IMR-90 (cell line): Measurements from ENCODE around the gene THADA. TPM values are rescaled to one million over a fixed set of nuclear protein-coding genes. Genes with fewer than 3 reads are reported as not detected.

Source experiments
- ATAC-seq: fragments of 200-7000 bp; cut with Tn5 transposase; 2 replicates; pipeline ENCODE4 v1.9.1; 2020; ENCODE audit warnings: low read depth, mild to moderate bottlenecking, moderate library complexity
- BruUV-seq: library from RNA; stranded (reverse); fragments of 400-500 nt; replicated peaks from 2 replicates; lab custom pipeline; 2021; lab: Mats Ljungman, UMichigan
- CTCF ChIA-PET: fragments of 300-600 bp; formaldehyde crosslinking; extraction: SDS; loops from one replicate; lab custom pipeline; 2021; ENCODE audit warnings: antibody characterized with exemption; lab: Yijun Ruan, JAX
- POLR2A ChIA-PET: fragments of 300-600 bp; sonication (Branson Sonifier 250); formaldehyde crosslinking; loops from one replicate; lab custom pipeline; 2022; ENCODE audit warnings: antibody characterized with exemption; ENCODE audit not compliant: unreplicated experiment; lab: Charles Lee
- DNase-seq: peaks from one replicate; pipeline ENCODE4 v3.0.0; 2013
- H2AFZ ChIP-seq: replicated peaks from 2 replicates; pipeline ENCODE3; 2013; ENCODE audit warnings: low read length, mild to moderate bottlenecking; ENCODE audit not compliant: poor library complexity
- H2AK5ac ChIP-seq: 2 replicates; pipeline ENCODE4 v1.6.1; 2013; ENCODE audit warnings: low read depth, low read length, inconsistent platforms
- H2AK9ac ChIP-seq: replicated peaks from 2 replicates; pipeline ENCODE3; 2013; ENCODE audit warnings: mild to moderate bottlenecking, low read depth, low read length, moderate library complexity; ENCODE audit not compliant: poor library complexity
- H2BK120ac ChIP-seq: 2 replicates; pipeline ENCODE4 v1.6.1; 2013; ENCODE audit warnings: low read depth, low read length, inconsistent platforms
- H2BK15ac ChIP-seq: 3 replicates; pipeline ENCODE4 v1.6.1; 2013; ENCODE audit warnings: low read depth, low read length, inconsistent platforms
- H2BK20ac ChIP-seq: 2 replicates; pipeline ENCODE4 v1.6.1; 2013; ENCODE audit warnings: low read depth, mild to moderate bottlenecking, inconsistent platforms, low read length, moderate library complexity
- H2BK5ac ChIP-seq: 2 replicates; pipeline ENCODE4 v1.6.1; 2013; ENCODE audit warnings: mild to moderate bottlenecking, low read depth, low read length, inconsistent platforms; ENCODE audit not compliant: poor library complexity, severe bottlenecking
- H3K14ac ChIP-seq: replicated peaks from 2 replicates; pipeline ENCODE4 v1.6.1; 2013; ENCODE audit warnings: low read depth, low read length, inconsistent platforms
- H3K18ac ChIP-seq: 2 replicates; pipeline ENCODE4 v1.6.1; 2013; ENCODE audit warnings: low read depth, low read length, control low read depth
- H3K23ac ChIP-seq: 2 replicates; pipeline ENCODE4 v1.6.1; 2013; ENCODE audit warnings: low read depth, low read length, inconsistent platforms
- H3K27ac ChIP-seq: 2 replicates; pipeline ENCODE4 v1.5.1; 2013; ENCODE audit warnings: mild to moderate bottlenecking, control low read depth, low read length; ENCODE audit not compliant: insufficient read depth
- H3K27me3 ChIP-seq: 2 replicates; pipeline ENCODE4 v1.6.1; 2013; ENCODE audit warnings: low read length; ENCODE audit not compliant: control insufficient read depth, insufficient read depth
- H3K36me3 ChIP-seq: 2 replicates; pipeline ENCODE4 v1.6.1; 2013; ENCODE audit warnings: low read length, mixed read lengths; ENCODE audit not compliant: control insufficient read depth, insufficient read depth
- H3K4ac ChIP-seq: 2 replicates; pipeline ENCODE4 v1.6.1; 2013; ENCODE audit warnings: low read depth, low read length, inconsistent platforms
- H3K4me1 ChIP-seq: 2 replicates; pipeline ENCODE4 v1.6.1; 2013; ENCODE audit warnings: low read length, mixed read lengths; ENCODE audit not compliant: control insufficient read depth, insufficient read depth
- H3K4me2 ChIP-seq: 2 replicates; pipeline ENCODE4 v1.6.1; 2013; ENCODE audit warnings: low read depth, mild to moderate bottlenecking, control low read depth, low read length, moderate library complexity
- H3K4me3 ChIP-seq: 2 replicates; pipeline ENCODE4 v1.5.1; 2013; ENCODE audit warnings: low read depth, mild to moderate bottlenecking, control low read depth, low read length, moderate library complexity; ENCODE audit not compliant: insufficient read depth
- H3K56ac ChIP-seq: 2 replicates; pipeline ENCODE4 v1.6.1; 2013; ENCODE audit warnings: low read length, inconsistent platforms; ENCODE audit not compliant: insufficient read depth; ENCODE audit errors: extremely low read depth
- H3K79me1 ChIP-seq, 2 experiments: 2 replicates each; pipeline ENCODE4 v1.6.1; 2013; ENCODE audit warnings: low read length in 2 of 2, inconsistent platforms in 1 of 2, low read depth in 1 of 2
- H3K9ac ChIP-seq: 2 replicates; pipeline ENCODE4 v1.6.1; 2013; ENCODE audit warnings: low read depth, low read length, control low read depth
- H3K9me1 ChIP-seq: 2 replicates; pipeline ENCODE4 v1.6.1; 2013; ENCODE audit warnings: low read length, inconsistent platforms; ENCODE audit not compliant: insufficient read depth
- H3K9me3 ChIP-seq: 2 replicates; pipeline ENCODE4 v1.6.1; 2013; ENCODE audit warnings: low read length; ENCODE audit not compliant: control insufficient read depth, insufficient read depth
- H4K20me1 ChIP-seq: 2 replicates; pipeline ENCODE4 v1.6.1; 2013; ENCODE audit warnings: low read length, inconsistent platforms; ENCODE audit not compliant: insufficient read depth
- H4K5ac ChIP-seq: 2 replicates; pipeline ENCODE4 v1.6.1; 2013; ENCODE audit warnings: mild to moderate bottlenecking, low read depth, low read length, control low read depth
- H4K8ac ChIP-seq, 2 experiments: 2 replicates each; pipeline ENCODE4 v1.6.1; 2013; ENCODE audit warnings: low read depth in 2 of 2, low read length in 2 of 2, control low read depth in 1 of 2, inconsistent platforms in 1 of 2
- H4K91ac ChIP-seq: 2 replicates; pipeline ENCODE4 v1.6.1; 2013; ENCODE audit warnings: low read depth, low read length, inconsistent platforms; ENCODE audit not compliant: insufficient read depth
- BHLHE40 ChIP-seq: fragments of 150-350 bp; IDR thresholded peaks from 2 replicates; pipeline ENCODE4 v1.6.1; 2016; ENCODE audit warnings: mild to moderate bottlenecking, low read depth, low read length
- CEBPB ChIP-seq: IDR thresholded peaks from 2 replicates; pipeline ENCODE4 v1.6.1; 2012; ENCODE audit warnings: low read depth, low read length, improper control_type of control experiment
- CHD1 ChIP-seq: IDR thresholded peaks from 2 replicates; pipeline ENCODE4 v1.6.1; 2012; ENCODE audit warnings: low read depth, low read length, improper control_type of control experiment
- FOS ChIP-seq: fragments of 150-350 bp; IDR thresholded peaks from 2 replicates; pipeline ENCODE4 v1.6.1; 2016; ENCODE audit warnings: low read depth, low read length
- MAFK ChIP-seq: IDR thresholded peaks from 2 replicates; pipeline ENCODE4 v1.6.1; 2012; ENCODE audit warnings: low read depth, low read length, improper control_type of control experiment
- MAZ ChIP-seq: IDR thresholded peaks from 2 replicates; pipeline ENCODE4 v1.6.1; 2012; ENCODE audit warnings: low read depth, mild to moderate bottlenecking, low read length, improper control_type of control experiment, moderate library complexity, borderline replicate concordance
- RAD21 ChIP-seq: IDR thresholded peaks from 2 replicates; pipeline ENCODE4 v1.6.1; 2012; ENCODE audit warnings: low read length, improper control_type of control experiment
- RCOR1 ChIP-seq: IDR thresholded peaks from 2 replicates; pipeline ENCODE4 v1.6.1; 2012; ENCODE audit warnings: mild to moderate bottlenecking, low read length, improper control_type of control experiment; ENCODE audit not compliant: insufficient replicate concordance
- RFX5 ChIP-seq: IDR thresholded peaks from 2 replicates; pipeline ENCODE4 v1.8.0; 2012; ENCODE audit warnings: low read depth, mild to moderate bottlenecking, low read length, moderate library complexity
- SMC3 ChIP-seq: fragments of 150-350 bp; IDR thresholded peaks from 2 replicates; pipeline ENCODE4 v1.6.1; 2016; ENCODE audit warnings: low read depth, mild to moderate bottlenecking, antibody characterized with exemption, low read length, moderate library complexity
- WGBS, 2 experiments: methylation state at CpG; one replicate each; pipeline versions ENCODE4 v1.1.5 to v1.1.7; 2013; ENCODE audit warnings: missing lambda C conversion rate in 2 of 2; ENCODE audit not compliant: insufficient read length in 1 of 2; ENCODE audit errors: extremely low coverage in 2 of 2; 5-methylcytosine and 5-hydroxymethylcytosine counted together
- dilution Hi-C: fragments of 300-500 bp; cut with HindIII; formaldehyde crosslinking; loops from one replicate; pipeline ENCODE4 v1.14.3; 2018; ENCODE audit warnings: low sequenced_read_pairs; ENCODE audit not compliant: unreplicated experiment
- in situ Hi-C: fragments of 300-500 bp; cut with MboI; formaldehyde crosslinking; loops from 3 replicates; pipeline ENCODE4 v1.14.3; 2019; ENCODE audit warnings: low sequenced_read_pairs, inconsistent platforms, mixed read lengths
- intact Hi-C: fragments of 100-400 bp; cut with micrococcal nuclease; formaldehyde crosslinking; loops from 2 replicates; pipeline ENCODE4 v1.10.0; 2022
- polyA plus RNA-seq, 3 experiments: library from polyadenylated mRNA; depleted of rRNA; stranded (reverse); fragments of >200 nt; gene quantifications; 2 replicates each; pipeline ENCODE4 v1.2.3, GENCODE V29; 2012; ENCODE audit warnings: low replicate concordance in 1 of 3
- total RNA-seq: library from RNA; depleted of rRNA; stranded (reverse); fragments of >200 nt; gene quantifications from 2 replicates; pipeline ENCODE4 v1.2.3, GENCODE V29; 2012
- TF ChIP-seq, protein P1 (sequence below): conservative IDR thresholded peaks from 2 replicates; pipeline ENCODE4 v1.5.1; 2012; ENCODE audit warnings: mild to moderate bottlenecking, low read depth, low read length, improper control_type of control experiment
- TF ChIP-seq, protein P2 (sequence below): fragments of 150-350 bp; IDR thresholded peaks from 2 replicates; pipeline ENCODE4 v1.6.1; 2016; ENCODE audit warnings: low read depth, mild to moderate bottlenecking, low read length, moderate library complexity, borderline replicate concordance

The THADA gene
- total and polyA plus RNA-seq, 2 of the 4 experiments (the other 2 are of a cell fraction): 10.5 to 21.3 TPM

DNA sequence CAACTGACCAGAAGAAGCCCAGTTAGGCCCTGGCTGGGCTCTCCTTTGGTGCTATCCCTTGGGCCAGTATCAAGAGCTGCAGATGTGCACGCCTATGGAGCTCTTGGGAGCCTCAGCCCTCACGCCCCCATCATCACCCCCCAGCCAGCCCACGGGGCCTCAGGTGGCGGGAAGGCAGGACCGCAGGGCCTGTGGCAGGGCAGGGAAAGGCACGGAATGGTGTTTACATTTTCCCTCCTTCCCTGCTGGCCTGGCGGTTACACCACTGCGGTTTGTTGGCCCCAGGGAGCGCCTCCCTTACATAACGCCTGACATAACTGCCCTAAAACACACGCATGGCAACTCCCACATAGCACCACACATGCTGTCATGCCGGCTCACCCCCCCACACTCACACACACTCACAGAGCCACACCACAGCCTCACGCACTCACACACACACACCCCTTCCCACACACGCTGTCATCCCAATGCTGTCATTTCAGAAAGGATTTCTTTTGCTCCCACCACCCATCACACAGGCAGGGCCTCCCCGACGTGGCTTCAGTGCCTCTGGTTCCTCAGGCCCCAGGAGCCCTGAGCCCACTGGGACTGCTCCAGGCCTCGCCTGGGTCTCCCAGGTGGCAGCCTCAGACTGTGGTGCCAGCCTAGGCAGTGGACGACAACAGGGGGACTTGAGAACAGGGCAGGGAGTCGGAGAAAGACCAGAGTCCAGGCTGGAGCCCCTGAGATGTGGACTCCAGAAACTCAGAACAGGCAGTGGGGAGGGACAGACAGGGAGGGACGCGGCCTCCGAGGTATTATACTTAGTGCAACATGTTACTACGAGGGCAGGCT, 385.2 kb downstream of the THADA start:
- Histone ChIP-seq H3K36me3 (no peaks in the 10 kb centered on the region), H2AFZ (peak overlapping the region; percentile 82), H4K20me1 (no peaks in the 10 kb centered on the region), H3K9ac (no peak overlapping the region), H3K4me1 (peaks cover 8% of the 10 kb centered on the region), H3K56ac (no peak overlapping the region), H4K8ac (peak overlapping the region in 1 of 2 experiments; percentile 36; a peak in 1 of 4 replicates), H3K27ac (no peak overlapping the region), H2BK15ac (no peak overlapping the region; the same call in 2 of the 3 replicates), H3K27me3 (no peaks in the 10 kb centered on the region; the same call in 1 of the 2 replicates), H3K18ac (no peak overlapping the region), H3K4ac (peak overlapping the region; percentile 71), H3K9me1 (peaks cover 6% of the 10 kb centered on the region; the same call in 1 of the 2 replicates), H4K91ac (no peak overlapping the region; the same call in 1 of the 2 replicates), H3K9me3 (no peaks in the 10 kb centered on the region), H2BK5ac (peak overlapping the region; percentile 3), H2AK9ac (peak overlapping the region; percentile 33), H2BK120ac (peak overlapping the region; percentile 78), H4K5ac (no peak overlapping the region), H3K4me3 (no peak overlapping the region), H3K23ac (no peak overlapping the region), H2AK5ac (peak overlapping the region; percentile 29; the same call in 1 of the 2 replicates), H3K4me2 (no peak overlapping the region), H3K79me1 (no peaks in the 10 kb centered on the region), H3K14ac (0 out of 2 replicates have a peak overlapping the region, but pooled peaks have one; percentile 55), H2BK20ac (0 out of 2 replicates have a peak overlapping the region, but pooled peaks have one; percentile 27)
- intact Hi-C loops (no loop called here), dilution Hi-C loops (no loop called here), in situ Hi-C loops (no loop called here)
- WGBS, 2 experiments: 42% methylated on average over 18 of the region's 23 CpGs; no CpG with 5 or more reads in 1 of the 2 experiments
- ChIA-PET CTCF (no interaction called here), POLR2A (no interaction called here)
- TF ChIP-seq, protein P1, sequence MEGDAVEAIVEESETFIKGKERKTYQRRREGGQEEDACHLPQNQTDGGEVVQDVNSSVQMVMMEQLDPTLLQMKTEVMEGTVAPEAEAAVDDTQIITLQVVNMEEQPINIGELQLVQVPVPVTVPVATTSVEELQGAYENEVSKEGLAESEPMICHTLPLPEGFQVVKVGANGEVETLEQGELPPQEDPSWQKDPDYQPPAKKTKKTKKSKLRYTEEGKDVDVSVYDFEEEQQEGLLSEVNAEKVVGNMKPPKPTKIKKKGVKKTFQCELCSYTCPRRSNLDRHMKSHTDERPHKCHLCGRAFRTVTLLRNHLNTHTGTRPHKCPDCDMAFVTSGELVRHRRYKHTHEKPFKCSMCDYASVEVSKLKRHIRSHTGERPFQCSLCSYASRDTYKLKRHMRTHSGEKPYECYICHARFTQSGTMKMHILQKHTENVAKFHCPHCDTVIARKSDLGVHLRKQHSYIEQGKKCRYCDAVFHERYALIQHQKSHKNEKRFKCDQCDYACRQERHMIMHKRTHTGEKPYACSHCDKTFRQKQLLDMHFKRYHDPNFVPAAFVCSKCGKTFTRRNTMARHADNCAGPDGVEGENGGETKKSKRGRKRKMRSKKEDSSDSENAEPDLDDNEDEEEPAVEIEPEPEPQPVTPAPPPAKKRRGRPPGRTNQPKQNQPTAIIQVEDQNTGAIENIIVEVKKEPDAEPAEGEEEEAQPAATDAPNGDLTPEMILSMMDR: no peak
- TF ChIP-seq MAZ: peak; percentile 74; the same call in 1 of the 2 replicates
- TF ChIP-seq SMC3: peak; percentile 29
- TF ChIP-seq RAD21: no peak
- TF ChIP-seq BHLHE40: 0 out of 2 replicates have a peak, but pooled peaks have one; percentile 47
- TF ChIP-seq, protein P2, sequence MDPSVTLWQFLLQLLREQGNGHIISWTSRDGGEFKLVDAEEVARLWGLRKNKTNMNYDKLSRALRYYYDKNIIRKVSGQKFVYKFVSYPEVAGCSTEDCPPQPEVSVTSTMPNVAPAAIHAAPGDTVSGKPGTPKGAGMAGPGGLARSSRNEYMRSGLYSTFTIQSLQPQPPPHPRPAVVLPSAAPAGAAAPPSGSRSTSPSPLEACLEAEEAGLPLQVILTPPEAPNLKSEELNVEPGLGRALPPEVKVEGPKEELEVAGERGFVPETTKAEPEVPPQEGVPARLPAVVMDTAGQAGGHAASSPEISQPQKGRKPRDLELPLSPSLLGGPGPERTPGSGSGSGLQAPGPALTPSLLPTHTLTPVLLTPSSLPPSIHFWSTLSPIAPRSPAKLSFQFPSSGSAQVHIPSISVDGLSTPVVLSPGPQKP: no peak
- TF ChIP-seq CEBPB: peak; percentile 65
- TF ChIP-seq CHD1: no peak
- 0 out of 2 replicates have a peak, but pooled peaks have one; percentile 7 for TF ChIP-seq RFX5
- TF ChIP-seq FOS: peak; percentile 35
- TF ChIP-seq RCOR1: no peak
- TF ChIP-seq MAFK: no peak
- DNase-seq: peak; percentile 92
- ATAC-seq: peak; percentile 91
- no TSS peak for BruUV-seq
